Tibial nerve (tissue), 4 donors: ENCODE data around the gene XKR7. TPM values are rescaled to one million over a fixed set of nuclear protein-coding genes. Genes with fewer than 3 reads are reported as not detected.

Experiments used
- DNase-seq, 2 donors: peaks; one replicate each; pipeline ENCODE4 v3.0.0-alpha.2; 2019; ENCODE audit warnings: low spot score in 2 of 2
- H3K27ac ChIP-seq, 4 donors: fragments of 200-600 bp; sonication (generic) in 3 of 4; one replicate each; pipeline ENCODE4 v1.5.1; 2017 to 2019; ENCODE audit warnings: mild to moderate bottlenecking in 1 of 4
- H3K27me3 ChIP-seq, 2 donors: fragments of 200-600 bp; sonication (generic) in 1 of 2; one replicate each; pipeline versions ENCODE4 v1.5.1 to v1.6.0; 2017 to 2019
- H3K36me3 ChIP-seq, 3 donors: fragments of 200-600 bp; sonication (generic); one replicate each; pipeline ENCODE4 v1.5.1; 2018 to 2019
- H3K4me1 ChIP-seq, 4 donors: fragments of 200-600 bp; sonication (generic) in 3 of 4; one replicate each; pipeline ENCODE4 v1.5.1; 2017 to 2019
- H3K4me3 ChIP-seq, 4 donors: fragments of 200-600 bp; sonication (generic) in 3 of 4; one replicate each; pipeline ENCODE4 v1.5.1; 2017 to 2019; ENCODE audit warnings: mild to moderate bottlenecking in 1 of 4, moderate library complexity in 1 of 4
- H3K9me3 ChIP-seq, 4 donors: fragments of 200-600 bp; sonication (generic) in 3 of 4; one replicate each; pipeline ENCODE4 v1.5.1; 2017 to 2019
- EP300 ChIP-seq, 2 donors: sonication (generic); formaldehyde crosslinking; IDR thresholded peaks; one replicate each; pipeline ENCODE4 v1.6.1; 2017; ENCODE audit warnings: antibody characterized with exemption in 2 of 2, mild to moderate bottlenecking in 1 of 2
- POLR2A ChIP-seq, 2 donors: fragments of 450-650 bp; IDR thresholded peaks; one replicate each; pipeline ENCODE4 v1.6.1; 2017; ENCODE audit warnings: antibody characterized with exemption in 2 of 2, mild to moderate bottlenecking in 2 of 2, moderate library complexity in 2 of 2
- WGBS, 2 donors: methylation state at CpG; one replicate each; pipeline ENCODE4 v1.1.5; 2018; 5-methylcytosine and 5-hydroxymethylcytosine counted together
- total RNA-seq, 4 donors: library from RNA; depleted of rRNA; stranded (reverse); fragments of >200 nt; gene quantifications; one replicate each; pipeline ENCODE4 v1.1.0, GENCODE V29; 2016
- TF ChIP-seq, protein P1 (sequence below), 5 experiments: fragments of 200-600 bp in 3 of 5; fragments of 450-650 bp in 2 of 5; sonication (generic) in 3 of 5; IDR thresholded peaks; one replicate each; pipeline ENCODE4 v1.5.1; 2016 to 2019; ENCODE audit warnings: antibody characterized with exemption in 5 of 5, mild to moderate bottlenecking in 3 of 5, moderate library complexity in 2 of 5

Gene XKR7
- total RNA-seq, 4 donors from 2014 or later = not detected

DNA sequence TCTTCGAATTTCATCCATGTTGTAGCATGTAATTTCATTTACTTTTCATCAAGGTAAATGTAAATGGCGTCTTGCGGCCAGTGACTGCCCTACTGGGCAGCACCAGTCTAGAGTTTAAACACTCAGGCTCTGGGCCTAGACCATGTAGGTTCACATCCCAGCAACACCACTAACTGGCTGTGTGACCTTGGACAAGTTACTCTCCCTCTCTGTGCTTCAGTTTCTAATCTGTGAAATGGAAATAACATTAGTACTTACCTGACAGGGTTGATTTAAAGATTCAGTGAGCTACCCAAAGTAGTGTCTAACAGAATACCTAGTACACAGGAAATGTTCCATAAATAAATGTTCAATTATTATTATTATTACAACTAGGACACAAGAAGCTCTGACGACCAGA lies 45.4 kb upstream of the XKR7 start:
- Histone ChIP-seq H3K36me3 (no peaks in the 10 kb centered on the region), H3K4me1 (no peaks in the 10 kb centered on the region), H3K27me3 (no peaks in the 10 kb centered on the region), H3K27ac (no peak overlapping the region), H3K4me3 (no peak overlapping the region), H3K9me3 (no peaks in the 10 kb centered on the region)
- TF ChIP-seq, protein P1, sequence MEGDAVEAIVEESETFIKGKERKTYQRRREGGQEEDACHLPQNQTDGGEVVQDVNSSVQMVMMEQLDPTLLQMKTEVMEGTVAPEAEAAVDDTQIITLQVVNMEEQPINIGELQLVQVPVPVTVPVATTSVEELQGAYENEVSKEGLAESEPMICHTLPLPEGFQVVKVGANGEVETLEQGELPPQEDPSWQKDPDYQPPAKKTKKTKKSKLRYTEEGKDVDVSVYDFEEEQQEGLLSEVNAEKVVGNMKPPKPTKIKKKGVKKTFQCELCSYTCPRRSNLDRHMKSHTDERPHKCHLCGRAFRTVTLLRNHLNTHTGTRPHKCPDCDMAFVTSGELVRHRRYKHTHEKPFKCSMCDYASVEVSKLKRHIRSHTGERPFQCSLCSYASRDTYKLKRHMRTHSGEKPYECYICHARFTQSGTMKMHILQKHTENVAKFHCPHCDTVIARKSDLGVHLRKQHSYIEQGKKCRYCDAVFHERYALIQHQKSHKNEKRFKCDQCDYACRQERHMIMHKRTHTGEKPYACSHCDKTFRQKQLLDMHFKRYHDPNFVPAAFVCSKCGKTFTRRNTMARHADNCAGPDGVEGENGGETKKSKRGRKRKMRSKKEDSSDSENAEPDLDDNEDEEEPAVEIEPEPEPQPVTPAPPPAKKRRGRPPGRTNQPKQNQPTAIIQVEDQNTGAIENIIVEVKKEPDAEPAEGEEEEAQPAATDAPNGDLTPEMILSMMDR (IDR thresholded peaks at IDR 0.05) = no peak
- TF ChIP-seq POLR2A (IDR thresholded peaks at IDR 0.05) = no peak
- TF ChIP-seq EP300 (IDR thresholded peaks at IDR 0.05) = no peak
- DNase-seq = no peak
- WGBS, 2 donors = 88 to 90% methylated on average over 4 of the region's 4 CpGs

GRCh38 chr20:31923388-31924331 lies 44.3 kb upstream of the XKR7 start:
- DNase-seq = no peak
- Histone ChIP-seq H3K27ac (no peak overlapping the region), H3K27me3 (no peaks in the 10 kb centered on the region), H3K4me1 (no peaks in the 10 kb centered on the region), H3K36me3 (no peaks in the 10 kb centered on the region), H3K4me3 (no peak overlapping the region), H3K9me3 (no peaks in the 10 kb centered on the region)
- TF ChIP-seq EP300 (IDR thresholded peaks at IDR 0.05) (no peak), POLR2A (IDR thresholded peaks at IDR 0.05) (no peak)
- TF ChIP-seq, protein P1 (IDR thresholded peaks at IDR 0.05) = no peak
- 38 to 57% methylated on average over 13 of the region's 13 CpGs for WGBS, 2 donors

GRCh38 chr20:31924561-31924960 lies 43.4 kb upstream of the XKR7 start:
- TF ChIP-seq, protein P1 (IDR thresholded peaks at IDR 0.05) = no peak
- TF ChIP-seq EP300 (IDR thresholded peaks at IDR 0.05) (no peak), POLR2A (IDR thresholded peaks at IDR 0.05) (no peak)
- 91% methylated on average over 8 of the region's 8 CpGs for WGBS, 2 donors
- Histone ChIP-seq H3K4me1 (no peaks in the 10 kb centered on the region), H3K27ac (no peak overlapping the region), H3K4me3 (no peak overlapping the region), H3K9me3 (no peaks in the 10 kb centered on the region), H3K36me3 (no peaks in the 10 kb centered on the region), H3K27me3 (no peaks in the 10 kb centered on the region)
- no peak for DNase-seq

- DNase-seq = no peak
- no peak overlapping the region for H3K4me3 ChIP-seq
- WGBS, 2 donors = 56 to 68% methylated on average over 9 of the region's 9 CpGs
- H3K36me3 ChIP-seq = no peaks in the 10 kb centered on the region
- no peaks in the 10 kb centered on the region for H3K4me1 ChIP-seq
- TF ChIP-seq POLR2A (IDR thresholded peaks at IDR 0.05) (no peak), EP300 (IDR thresholded peaks at IDR 0.05) (no peak)
- TF ChIP-seq, protein P1 (IDR thresholded peaks at IDR 0.05) = no peak
- H3K27ac ChIP-seq = no peak overlapping the region
- no peaks in the 10 kb centered on the region for H3K27me3 ChIP-seq
- no peaks in the 10 kb centered on the region for H3K9me3 ChIP-seq
Measured at GRCh38 chr20:31925631-31926030, 42.3 kb upstream of the XKR7 start.

- TF ChIP-seq, protein P1 (IDR thresholded peaks at IDR 0.05) = no peak
- TF ChIP-seq POLR2A (IDR thresholded peaks at IDR 0.05) (no peak), EP300 (IDR thresholded peaks at IDR 0.05) (no peak)
Measured at GRCh38 chr20:31926493-31926892, 41.5 kb upstream of the XKR7 start.

More at GRCh38 chr20:31926493-31926892, 41.5 kb upstream of the XKR7 start:
- 91 to 93% methylated on average over 2 of the region's 2 CpGs for WGBS, 2 donors
- no peaks in the 10 kb centered on the region for H3K36me3 ChIP-seq
- no peak overlapping the region for H3K4me3 ChIP-seq
- H3K4me1 ChIP-seq = no peaks in the 10 kb centered on the region
- H3K9me3 ChIP-seq = no peaks in the 10 kb centered on the region
- no peaks in the 10 kb centered on the region for H3K27me3 ChIP-seq
- no peak for DNase-seq
- H3K27ac ChIP-seq = no peak overlapping the region
